Ovary (tissue), 9 donors: ENCODE data around the gene UNC5B. TPM values are rescaled to one million over a fixed set of nuclear protein-coding genes. Genes with fewer than 3 reads are reported as not detected.

Source experiments
- DNase-seq, 5 donors: peaks; one replicate each; pipeline ENCODE4 v3.0.0-alpha.2; 2019 to 2020
- H3K27ac ChIP-seq, 2 donors: fragments of 200-600 bp; one replicate each; pipeline versions ENCODE4 v1.5.1 to v1.8.0; 2019 to 2022
- H3K27me3 ChIP-seq: fragments of 200-600 bp; one replicate; pipeline ENCODE4 v1.8.0; 2022
- H3K36me3 ChIP-seq: fragments of 200-600 bp; sonication (generic); one replicate; pipeline ENCODE4 v1.5.1; 2019
- H3K4me1 ChIP-seq: one replicate; pipeline ENCODE4 v1.8.1; 2013; ENCODE audit warnings: mild to moderate bottlenecking, moderate library complexity; ENCODE audit not compliant: insufficient read depth
- H3K4me3 ChIP-seq: fragments of 200-600 bp; sonication (generic); one replicate; pipeline ENCODE4 v1.5.1; 2017
- H3K9me3 ChIP-seq, 2 donors: fragments of 200-600 bp in 1 of 2; sonication (generic) in 1 of 2; one replicate each; pipeline versions ENCODE4 v1.5.1 to v1.8.1; 2013 to 2019; ENCODE audit warnings: mild to moderate bottlenecking in 1 of 2, moderate library complexity in 1 of 2
- EP300 ChIP-seq: sonication (generic); formaldehyde crosslinking; IDR thresholded peaks from one replicate; pipeline ENCODE4 v1.6.1; 2017; ENCODE audit warnings: antibody characterized with exemption
- POLR2A ChIP-seq: fragments of 450-650 bp; IDR thresholded peaks from one replicate; pipeline ENCODE4 v1.6.1; 2017; ENCODE audit warnings: antibody characterized with exemption, mild to moderate bottlenecking, moderate library complexity
- WGBS, 3 donors: extraction: QIAGEN DNeasy Blood & Tissue Kit in 1 of 3; methylation state at CpG; one replicate each; pipeline versions ENCODE4 v1.1.5 to v1.1.7; 2013 to 2017; 5-methylcytosine and 5-hydroxymethylcytosine counted together
- intact Hi-C, 4 donors: fragments of 100-400 bp; cut with DNase I; formaldehyde crosslinking; loops; one replicate each; pipeline versions ENCODE4 v1.11.0 to v1.15.1; 2022 to 2023
- polyA plus RNA-seq, 2 donors: library from polyadenylated mRNA; stranded (reverse); fragments of 200-250 nt in 1 of 2; fragments of 350-450 nt in 1 of 2; fragmentation: Illumina TruSeq in 1 of 2; extraction: RNeasy Lipid Tissue Mini Kit (QIAGEN cat#74804) in 1 of 2; gene quantifications; one replicate each; pipeline ENCODE4 v1.2.3, GENCODE V29; 2013 to 2014
- total RNA-seq, 7 donors: library from RNA; depleted of rRNA in 2 of 7; stranded (reverse); fragments of >200 nt in 2 of 7; fragmentation: NEBNext Ultra II Directional in 3 of 7; extraction: Animal tissue kit (Norgen Biotek cat#: 25700) in 3 of 7; gene quantifications; one replicate each; pipeline versions ENCODE4 v1.1.0 to v1.2.4, GENCODE V29; 2016 to 2023
- TF ChIP-seq, protein P1 (sequence below), 3 donors: fragments of 450-650 bp in 2 of 3; fragments of 200-600 bp in 1 of 3; IDR thresholded peaks; one replicate each; pipeline versions ENCODE4 v1.5.1 to v1.8.0; 2016 to 2022; ENCODE audit warnings: antibody characterized with exemption in 3 of 3, mild to moderate bottlenecking in 1 of 3
- donor health status: DM: no; HTN: no; CAD: no; lungs with moderate emphysema.
- donor health status: DM: no; HTN: no; CAD: no.
- donor health status: Bipolar disorder and iron deficiency.
- donor health status: DM: yes; HTN: yes; CAD: no.
- donor health status: DM: no; HTN: no; CAD: no.
- donor health status: DM: yes; HTN: yes; CAD: no.

The UNC5B gene
- total and polyA plus RNA-seq, 9 donors, result 2.7 to 48.0 (median 6.3) TPM

GRCh38 chr10:71259282-71259681 is 46.9 kb downstream of the UNC5B start:
- no peaks in the 10 kb centered on the region for H3K36me3 ChIP-seq
- TF ChIP-seq POLR2A, result no peak
- TF ChIP-seq, protein P1, sequence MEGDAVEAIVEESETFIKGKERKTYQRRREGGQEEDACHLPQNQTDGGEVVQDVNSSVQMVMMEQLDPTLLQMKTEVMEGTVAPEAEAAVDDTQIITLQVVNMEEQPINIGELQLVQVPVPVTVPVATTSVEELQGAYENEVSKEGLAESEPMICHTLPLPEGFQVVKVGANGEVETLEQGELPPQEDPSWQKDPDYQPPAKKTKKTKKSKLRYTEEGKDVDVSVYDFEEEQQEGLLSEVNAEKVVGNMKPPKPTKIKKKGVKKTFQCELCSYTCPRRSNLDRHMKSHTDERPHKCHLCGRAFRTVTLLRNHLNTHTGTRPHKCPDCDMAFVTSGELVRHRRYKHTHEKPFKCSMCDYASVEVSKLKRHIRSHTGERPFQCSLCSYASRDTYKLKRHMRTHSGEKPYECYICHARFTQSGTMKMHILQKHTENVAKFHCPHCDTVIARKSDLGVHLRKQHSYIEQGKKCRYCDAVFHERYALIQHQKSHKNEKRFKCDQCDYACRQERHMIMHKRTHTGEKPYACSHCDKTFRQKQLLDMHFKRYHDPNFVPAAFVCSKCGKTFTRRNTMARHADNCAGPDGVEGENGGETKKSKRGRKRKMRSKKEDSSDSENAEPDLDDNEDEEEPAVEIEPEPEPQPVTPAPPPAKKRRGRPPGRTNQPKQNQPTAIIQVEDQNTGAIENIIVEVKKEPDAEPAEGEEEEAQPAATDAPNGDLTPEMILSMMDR (IDR thresholded peaks at IDR 0.05), result no peak
- no peak for TF ChIP-seq EP300
- no peak overlapping the region for H3K4me3 ChIP-seq
- no peak overlapping the region for H3K27ac ChIP-seq
- whole genome bisulfite sequencing, 3 donors, result 92 to 96% (median 95%) methylated on average over 7 of the region's 7 CpGs
- intact Hi-C loops, result no loop called here
- DNase-seq, result no peak
- no peaks in the 10 kb centered on the region for H3K9me3 ChIP-seq
- no peaks in the 10 kb centered on the region for H3K27me3 ChIP-seq
- peaks cover 13% of the 10 kb centered on the region for H3K4me1 ChIP-seq

DNA sequence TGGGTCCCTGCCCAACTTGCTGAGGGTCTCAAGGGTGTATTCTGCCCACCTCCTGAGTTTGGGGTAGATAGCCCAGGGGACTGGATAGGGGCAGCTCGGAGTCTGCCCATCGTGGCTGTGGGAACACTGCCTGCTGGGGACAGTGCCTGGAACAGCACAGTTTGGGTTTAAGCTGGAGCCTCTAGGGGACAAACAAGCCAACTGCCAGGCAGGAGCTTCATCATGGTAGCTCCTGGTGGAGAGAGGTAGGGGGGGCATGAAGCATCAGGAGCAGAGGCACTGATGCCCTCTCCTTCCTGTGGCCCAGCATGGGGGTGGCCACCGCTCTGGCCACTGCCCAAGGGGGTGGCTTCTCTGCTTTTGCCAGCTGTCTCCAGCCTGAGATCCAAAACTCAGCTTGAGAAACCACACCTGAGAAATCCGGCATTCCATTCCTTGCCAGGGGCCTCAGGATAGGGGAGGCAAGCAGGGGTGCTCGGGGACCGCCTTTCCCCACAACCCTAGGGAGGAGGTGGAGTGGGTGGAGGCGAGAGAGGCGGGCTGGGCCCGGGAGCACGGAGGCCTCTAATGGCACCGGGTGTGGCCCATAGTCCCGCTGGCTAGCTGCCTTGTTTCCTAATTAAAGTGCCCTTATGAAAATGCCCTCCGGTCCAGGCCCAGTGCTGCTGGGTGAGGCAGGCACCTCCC is 47.6 kb downstream of the UNC5B start:
- Histone ChIP-seq H3K27ac (peak overlapping the region; percentile 18 to 67), H3K4me1 (peaks cover 13% of the 10 kb centered on the region), H3K36me3 (no peaks in the 10 kb centered on the region), H3K9me3 (no peaks in the 10 kb centered on the region), H3K4me3 (no peak overlapping the region), H3K27me3 (no peaks in the 10 kb centered on the region)
- DNase-seq, result peak in 1 of 5 donors; percentile 35
- 55 to 62% (median 59%) methylated on average over 13 of the region's 13 CpGs for WGBS, 3 donors
- intact Hi-C loops, result loop anchor here in 2 of 4 donors (10.0 kb wide), 1 partner anchor 45 kb away; the partner anchor contains the start of gene UNC5B (in 2 of the 2)
- TF ChIP-seq, protein P1 (IDR thresholded peaks at IDR 0.05), result no peak
- no peak for TF ChIP-seq POLR2A
- no peak for TF ChIP-seq EP300

DNA sequence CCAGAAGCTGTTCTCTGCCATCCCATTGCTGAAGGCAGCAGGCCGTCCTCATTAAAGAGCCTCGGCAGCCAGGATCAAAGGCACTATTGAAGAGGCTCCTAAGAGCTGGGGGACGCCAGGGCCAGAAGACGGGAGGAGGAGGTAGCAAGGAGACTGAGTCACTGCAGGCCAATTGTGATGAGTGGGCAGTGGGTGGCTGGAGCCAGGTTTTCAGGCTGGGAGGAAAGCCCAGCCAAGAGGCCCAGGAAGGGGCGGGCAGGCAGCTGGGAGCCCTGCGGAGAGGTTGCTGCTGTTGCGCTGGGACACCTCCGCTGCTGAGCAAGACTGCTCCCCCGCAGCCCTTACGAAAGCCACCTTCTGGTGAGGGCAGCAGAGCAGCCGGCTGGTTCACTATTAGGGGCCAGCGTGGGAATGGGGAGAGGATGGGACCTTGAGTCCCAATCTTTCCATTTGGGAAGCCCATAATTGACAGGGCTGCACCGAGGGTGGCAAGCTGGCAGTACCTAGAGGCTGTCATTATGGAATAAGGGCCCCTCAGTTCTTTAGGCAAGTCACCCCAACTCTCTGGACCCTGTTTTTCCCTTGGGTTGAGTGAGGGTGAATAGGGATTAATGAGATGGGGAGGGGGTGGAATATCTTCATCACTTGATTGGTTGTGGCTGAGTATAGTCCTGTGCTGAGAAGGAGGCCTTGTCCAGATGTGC is 48.4 kb downstream of the UNC5B start:
- H3K36me3 ChIP-seq, result no peaks in the 10 kb centered on the region
- peak overlapping the region in 1 of 2 donors; percentile 67 for H3K27ac ChIP-seq
- intact Hi-C loops, result loop anchor here in 2 of 4 donors (10.0 kb wide), 1 partner anchor 46 kb away; the partner anchor contains the start of gene UNC5B (in 2 of the 2)
- WGBS, 3 donors, result 30 to 38% (median 31%) methylated on average over 11 to 13 of the region's 13 CpGs
- no peaks in the 10 kb centered on the region for H3K9me3 ChIP-seq
- peaks cover 10% of the 10 kb centered on the region for H3K4me1 ChIP-seq
- DNase-seq, result peak; percentile 79 to 89 (median 83)
- no peaks in the 10 kb centered on the region for H3K27me3 ChIP-seq
- no peak for TF ChIP-seq POLR2A
- no peak for TF ChIP-seq EP300
- TF ChIP-seq, protein P1 (IDR thresholded peaks at IDR 0.05), result no peak
- no peak overlapping the region for H3K4me3 ChIP-seq

- WGBS, 3 donors, result 66 to 75% (median 75%) methylated on average over 8 of the region's 8 CpGs
- Histone ChIP-seq H3K4me3 (no peak overlapping the region), H3K9me3 (no peaks in the 10 kb centered on the region), H3K4me1 (peaks cover 9% of the 10 kb centered on the region), H3K36me3 (no peaks in the 10 kb centered on the region), H3K27me3 (no peaks in the 10 kb centered on the region), H3K27ac (no peak overlapping the region)
- TF ChIP-seq, protein P1 (IDR thresholded peaks at IDR 0.05), result no peak
- no peak for TF ChIP-seq POLR2A
- TF ChIP-seq EP300, result no peak
- intact Hi-C loops, result loop anchor here in 2 of 4 donors (10.0 kb wide), 1 partner anchor 47 kb away; the partner anchor contains the start of gene UNC5B (in 2 of the 2)
- no peak for DNase-seq
Measured at GRCh38 chr10:71262027-71262426, 49.7 kb downstream of the UNC5B start.
